ENCODE measurements around the gene DCST1.

The DCST1 gene

DNA sequence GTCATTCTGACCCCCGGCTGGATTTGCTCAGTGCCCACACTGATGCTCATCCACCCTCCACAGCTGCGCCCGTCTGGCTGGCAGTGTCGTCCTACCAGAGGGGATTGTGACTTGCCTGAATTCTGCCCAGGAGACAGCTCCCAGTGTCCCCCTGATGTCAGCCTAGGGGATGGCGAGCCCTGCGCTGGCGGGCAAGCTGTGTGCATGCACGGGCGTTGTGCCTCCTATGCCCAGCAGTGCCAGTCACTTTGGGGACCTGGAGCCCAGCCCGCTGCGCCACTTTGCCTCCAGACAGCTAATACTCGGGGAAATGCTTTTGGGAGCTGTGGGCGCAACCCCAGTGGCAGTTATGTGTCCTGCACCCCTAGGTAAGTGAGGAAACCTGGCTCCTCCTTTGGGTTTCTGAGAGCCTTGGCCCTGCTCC lies 24.2 kb downstream of the DCST1 start:
- no peak for DNase-seq

DNA sequence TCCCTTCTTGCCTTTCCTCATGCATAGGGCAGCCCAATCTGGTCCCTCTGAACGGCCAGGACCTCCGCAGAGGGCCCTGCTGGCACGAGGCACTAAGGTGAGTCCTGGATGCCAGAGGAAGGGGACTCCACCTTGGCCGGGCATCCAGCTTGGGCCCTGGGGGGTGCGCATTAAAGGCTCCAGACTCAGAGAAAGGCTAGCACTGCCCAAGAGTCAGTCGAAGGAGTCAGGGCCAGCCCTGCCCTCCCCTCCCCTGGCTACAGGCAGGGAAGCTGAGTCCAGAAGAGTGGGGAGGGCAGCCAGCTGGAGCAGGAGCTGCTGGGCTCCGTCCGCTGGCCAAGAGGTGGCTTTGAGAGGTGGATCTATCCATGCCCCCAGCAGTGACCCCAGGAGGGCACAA lies 27.1 kb downstream of the DCST1 start:
- no peak for DNase-seq

DNA sequence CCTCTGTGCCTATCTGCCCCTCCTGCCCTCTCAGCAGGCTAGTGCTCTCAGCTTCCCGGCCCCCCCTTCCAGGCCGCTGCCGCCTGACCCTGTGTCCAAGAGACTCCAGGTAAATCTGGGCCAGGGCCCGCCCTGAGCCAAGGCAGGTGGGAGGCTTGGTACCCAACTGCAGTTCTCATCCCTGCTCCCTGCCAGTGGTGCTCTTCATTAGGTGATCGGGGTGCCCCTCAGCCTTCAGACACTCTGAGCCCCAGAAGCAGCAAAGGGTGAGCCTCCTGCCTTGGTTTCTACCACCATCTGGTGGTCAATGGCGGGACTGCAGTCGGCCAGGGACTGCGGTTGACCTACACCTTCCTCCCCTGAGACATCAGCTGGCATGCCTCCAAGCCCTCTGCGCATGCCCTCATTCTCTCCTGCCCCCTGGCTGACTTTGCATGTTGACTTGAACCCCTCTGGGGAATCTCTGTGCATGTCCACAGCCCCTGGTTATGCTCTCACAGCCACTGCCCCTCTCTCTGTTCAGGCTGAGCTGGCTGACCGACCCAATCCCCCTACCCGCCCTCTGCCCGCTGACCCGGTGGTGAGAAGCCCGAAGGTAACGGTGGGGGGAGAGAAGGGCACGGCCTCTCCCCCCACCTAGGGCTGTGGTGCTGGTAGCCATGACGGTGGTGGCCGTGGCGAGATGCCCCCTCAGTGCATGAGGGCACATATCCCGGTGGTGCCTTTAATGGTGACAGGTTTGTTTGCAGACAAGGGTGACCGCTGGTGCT lies 27.9 kb downstream of the DCST1 start:
- DNase-seq = peak; percentile 54

DNA sequence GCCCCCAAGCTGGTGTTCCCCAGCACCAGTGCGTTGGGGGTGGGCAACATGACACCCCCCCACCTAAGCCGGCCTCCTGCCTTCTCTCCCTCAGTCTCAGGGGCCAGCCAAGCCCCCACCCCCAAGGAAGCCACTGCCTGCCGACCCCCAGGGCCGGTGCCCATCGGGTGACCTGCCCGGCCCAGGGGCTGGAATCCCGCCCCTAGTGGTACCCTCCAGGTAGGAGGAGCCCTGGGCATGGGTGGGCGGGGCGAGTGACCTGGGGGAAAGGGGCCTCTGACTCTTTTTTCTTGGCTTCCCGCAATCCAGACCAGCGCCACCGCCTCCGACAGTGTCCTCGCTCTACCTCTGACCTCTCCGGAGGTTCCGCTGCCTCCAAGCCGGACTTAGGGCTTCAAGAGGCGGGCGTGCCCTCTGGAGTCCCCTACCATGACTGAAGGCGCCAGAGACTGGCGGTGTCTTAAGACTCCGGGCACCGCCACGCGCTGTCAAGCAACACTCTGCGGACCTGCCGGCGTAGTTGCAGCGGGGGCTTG lies 28.6 kb downstream of the DCST1 start:
- no peak for DNase-seq

DNA sequence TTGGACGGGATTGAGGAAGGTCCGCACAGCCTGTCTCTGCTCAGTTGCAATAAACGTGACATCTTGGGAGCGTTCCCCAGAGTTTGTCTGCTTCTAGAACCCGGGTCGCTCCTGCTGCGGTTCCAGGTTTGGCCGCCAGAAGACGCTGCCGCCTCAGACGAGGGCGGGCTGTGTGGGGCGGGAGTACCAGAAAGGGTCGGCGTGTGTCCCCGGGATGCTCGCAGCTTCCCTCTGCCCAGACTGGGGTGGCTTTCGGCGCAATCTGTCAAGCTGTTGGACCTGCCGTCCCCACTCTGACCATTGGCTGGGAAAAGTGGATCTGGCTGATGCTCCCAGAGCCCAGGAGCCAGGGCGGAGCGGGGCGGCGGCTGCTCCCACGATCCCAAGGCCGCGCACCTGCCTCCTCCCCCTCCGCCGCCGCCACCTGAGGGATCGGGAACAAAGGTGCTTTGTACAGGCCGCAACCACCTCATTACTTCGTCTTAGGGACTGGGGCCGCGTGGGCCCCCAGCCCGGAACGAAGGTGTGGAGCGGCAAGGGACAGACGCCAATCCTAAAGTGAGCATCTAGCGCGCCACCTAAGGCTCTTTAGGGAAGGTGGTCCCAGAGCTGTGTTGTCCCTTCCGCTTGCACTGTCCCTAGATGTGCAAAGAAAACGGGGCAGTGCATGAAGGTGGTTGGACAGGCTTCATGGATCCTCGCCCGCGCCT lies 29.2 kb downstream of the DCST1 start:
- no peak for DNase-seq

DNA sequence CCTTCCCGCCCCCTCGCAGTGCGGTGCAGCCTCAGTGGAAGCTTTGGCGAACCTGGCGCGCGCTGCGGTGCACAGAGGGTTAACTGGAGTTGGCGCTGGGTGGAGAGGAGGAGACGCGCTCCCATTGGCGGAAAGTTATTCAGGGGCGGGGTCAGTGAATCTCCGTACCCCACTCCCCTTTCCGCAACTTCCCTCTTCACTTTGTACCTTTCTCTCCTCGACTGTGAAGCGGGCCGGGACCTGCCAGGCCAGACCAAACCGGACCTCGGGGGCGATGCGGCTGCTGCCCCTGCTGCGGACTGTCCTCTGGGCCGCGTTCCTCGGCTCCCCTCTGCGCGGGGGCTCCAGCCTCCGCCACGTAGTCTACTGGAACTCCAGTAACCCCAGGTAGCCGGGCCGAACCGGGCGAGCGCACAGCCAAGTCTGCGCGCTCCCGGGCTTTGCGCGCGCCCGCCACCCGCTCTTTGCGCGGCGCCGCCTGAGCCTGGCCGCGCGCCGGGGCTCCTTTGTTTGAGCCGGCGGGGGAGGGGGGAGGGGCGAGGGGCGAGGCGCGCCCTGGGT lies 30.0 kb downstream of the DCST1 start, which contains the start of gene EFNA4:
Gene EFNA4 (plus strand): TSS at position 191 of the 561 bp plus-strand sequence. CDS start 84 bp downstream, at position 275.
- DNase-seq = peak; percentile 34

DNA sequence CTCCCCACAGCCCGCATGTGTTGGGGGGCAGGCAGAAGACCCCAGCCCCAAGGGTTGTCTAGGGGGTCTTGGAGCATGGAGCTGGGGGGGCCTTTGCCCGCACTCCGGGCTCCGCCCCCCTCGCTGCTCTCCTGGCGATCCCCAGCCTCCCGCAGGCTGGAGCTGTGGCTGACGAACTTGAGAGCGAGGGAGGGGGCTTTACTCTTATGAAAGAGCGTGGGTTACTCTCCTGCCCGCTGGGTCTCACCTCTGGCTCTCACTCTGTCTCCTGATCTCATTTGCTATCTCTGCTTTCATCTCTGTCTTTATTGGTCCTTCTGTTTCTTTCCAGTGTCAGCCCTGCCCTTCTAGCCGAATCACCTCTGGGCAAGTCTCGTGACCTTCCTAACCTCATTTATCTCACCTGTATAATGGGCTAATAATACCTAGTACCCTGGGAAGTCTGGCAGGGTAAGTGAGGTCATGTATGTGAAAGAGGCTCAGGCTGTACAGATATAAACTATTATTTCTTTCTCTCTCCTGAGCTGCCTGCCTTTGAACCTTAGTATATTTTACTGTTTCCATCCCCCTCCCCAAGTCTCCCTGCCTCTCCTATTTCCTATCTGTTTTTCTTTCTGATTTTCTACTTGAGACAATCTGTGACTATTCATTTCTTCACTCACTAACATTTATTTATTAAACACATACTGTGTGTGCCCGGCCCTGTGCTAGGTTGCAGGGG lies 30.6 kb downstream of the DCST1 start:
- no peak for DNase-seq

DNA sequence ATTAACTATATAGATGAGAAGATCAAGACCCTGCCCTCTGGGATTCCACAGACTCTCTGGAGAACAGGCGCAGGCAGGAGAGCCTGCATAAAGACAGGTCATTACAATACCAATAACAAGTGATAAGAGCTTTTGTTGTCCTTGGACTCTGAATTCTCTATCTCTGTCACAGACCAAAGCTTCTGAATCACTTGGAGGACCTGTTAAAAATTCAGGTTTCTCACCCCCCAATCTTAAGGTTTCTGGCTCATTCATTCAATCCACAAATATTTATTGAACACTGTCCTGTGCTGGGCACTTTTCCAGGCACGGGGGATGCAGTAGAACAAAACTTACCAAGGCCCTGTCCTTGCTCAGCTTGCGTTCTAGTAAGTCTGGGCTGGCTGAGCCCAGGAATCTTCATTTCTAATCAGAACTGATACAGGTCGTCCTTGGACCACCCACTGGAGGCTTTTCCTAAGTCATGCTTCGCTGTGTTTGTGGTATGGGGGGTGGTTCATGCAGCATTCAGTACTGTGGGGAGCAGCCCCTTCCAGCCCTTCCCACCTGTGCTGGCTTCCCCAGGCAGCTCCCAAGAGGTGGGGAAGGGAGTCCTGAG lies 31.3 kb downstream of the DCST1 start:
- no peak for DNase-seq

DNA sequence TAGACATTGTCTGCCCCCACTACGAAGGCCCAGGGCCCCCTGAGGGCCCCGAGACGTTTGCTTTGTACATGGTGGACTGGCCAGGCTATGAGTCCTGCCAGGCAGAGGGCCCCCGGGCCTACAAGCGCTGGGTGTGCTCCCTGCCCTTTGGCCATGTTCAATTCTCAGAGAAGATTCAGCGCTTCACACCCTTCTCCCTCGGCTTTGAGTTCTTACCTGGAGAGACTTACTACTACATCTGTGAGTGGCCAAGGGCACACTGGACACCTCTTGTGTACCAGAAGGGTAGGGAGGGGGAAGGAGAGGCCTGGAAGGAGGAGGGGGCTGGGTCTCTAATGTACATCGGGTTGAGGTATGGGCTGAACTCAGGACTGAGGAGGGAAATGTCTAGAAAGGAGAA lies 33.2 kb downstream of the DCST1 start:
- DNase-seq = no peak

DNA sequence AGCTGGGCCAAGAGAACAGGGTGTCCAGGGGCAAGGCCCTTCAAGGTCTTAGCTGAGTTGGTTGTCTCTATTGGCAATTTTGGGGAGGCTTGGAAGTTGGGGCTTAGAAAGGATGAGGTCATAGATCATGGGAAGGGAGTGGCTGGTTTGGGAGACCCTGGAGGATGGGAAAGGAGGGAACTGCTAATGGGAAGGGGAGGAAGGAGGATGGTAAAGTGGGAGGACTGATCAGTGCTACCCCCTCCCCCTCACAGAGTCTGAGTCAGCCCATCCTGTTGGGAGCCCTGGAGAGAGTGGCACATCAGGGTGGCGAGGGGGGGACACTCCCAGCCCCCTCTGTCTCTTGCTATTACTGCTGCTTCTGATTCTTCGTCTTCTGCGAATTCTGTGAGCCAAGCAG lies 35.0 kb downstream of the DCST1 start:
- no peak for DNase-seq

DNA sequence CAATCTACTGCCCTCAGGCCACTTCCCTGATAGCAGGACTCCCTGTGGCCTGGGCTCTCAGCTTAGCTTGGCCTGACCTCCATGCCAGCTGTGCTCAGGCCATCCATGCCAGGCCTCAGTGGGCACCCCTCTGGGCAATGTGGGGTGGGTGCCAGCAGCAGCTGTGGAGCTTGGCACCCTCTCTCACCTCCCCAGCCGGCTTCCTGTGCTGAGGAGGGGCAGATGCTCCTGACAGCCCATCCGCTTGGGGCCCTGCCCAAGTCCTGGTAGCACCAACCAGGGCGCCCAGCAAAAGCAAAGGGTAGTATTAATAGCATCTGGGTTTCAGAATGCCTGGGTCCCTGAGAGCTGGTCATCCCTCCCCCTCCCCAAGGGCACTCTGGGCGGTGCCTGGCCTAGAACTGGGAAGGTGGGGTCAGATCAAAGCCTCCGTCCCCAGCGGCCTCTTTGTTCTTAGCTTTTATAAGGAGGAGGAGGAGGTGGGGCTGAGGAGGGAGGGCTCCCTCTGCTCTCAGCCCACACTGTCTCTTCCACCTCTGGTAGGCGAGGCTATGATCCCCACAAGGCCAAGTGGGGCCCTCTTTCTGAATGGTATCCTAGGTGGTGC lies 36.0 kb downstream of the DCST1 start:
- DNase-seq = no peak

DNA sequence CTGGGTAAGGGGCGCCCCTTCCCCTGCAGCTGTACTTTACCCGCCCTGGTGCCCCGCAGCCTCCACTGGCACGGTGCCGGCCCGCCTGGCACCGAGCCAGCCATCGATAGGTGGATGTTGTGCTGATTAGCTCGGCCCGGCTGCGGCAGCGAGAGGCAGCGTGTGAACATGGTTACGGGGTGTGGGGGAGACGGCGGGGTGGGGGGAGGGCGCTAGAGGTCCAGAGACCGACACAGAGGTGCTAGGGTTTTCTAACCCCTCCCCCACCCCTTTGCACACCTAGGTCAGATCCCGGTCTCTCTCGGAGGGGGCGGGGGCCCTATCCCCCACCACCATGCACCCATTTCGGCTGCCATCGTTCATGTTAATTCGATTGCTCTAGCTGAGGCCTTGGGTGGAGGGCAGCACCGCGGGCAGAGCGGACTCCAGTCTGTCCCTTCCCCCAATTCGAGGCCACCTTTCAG lies 36.6 kb downstream of the DCST1 start:
- no peak for DNase-seq

DNA sequence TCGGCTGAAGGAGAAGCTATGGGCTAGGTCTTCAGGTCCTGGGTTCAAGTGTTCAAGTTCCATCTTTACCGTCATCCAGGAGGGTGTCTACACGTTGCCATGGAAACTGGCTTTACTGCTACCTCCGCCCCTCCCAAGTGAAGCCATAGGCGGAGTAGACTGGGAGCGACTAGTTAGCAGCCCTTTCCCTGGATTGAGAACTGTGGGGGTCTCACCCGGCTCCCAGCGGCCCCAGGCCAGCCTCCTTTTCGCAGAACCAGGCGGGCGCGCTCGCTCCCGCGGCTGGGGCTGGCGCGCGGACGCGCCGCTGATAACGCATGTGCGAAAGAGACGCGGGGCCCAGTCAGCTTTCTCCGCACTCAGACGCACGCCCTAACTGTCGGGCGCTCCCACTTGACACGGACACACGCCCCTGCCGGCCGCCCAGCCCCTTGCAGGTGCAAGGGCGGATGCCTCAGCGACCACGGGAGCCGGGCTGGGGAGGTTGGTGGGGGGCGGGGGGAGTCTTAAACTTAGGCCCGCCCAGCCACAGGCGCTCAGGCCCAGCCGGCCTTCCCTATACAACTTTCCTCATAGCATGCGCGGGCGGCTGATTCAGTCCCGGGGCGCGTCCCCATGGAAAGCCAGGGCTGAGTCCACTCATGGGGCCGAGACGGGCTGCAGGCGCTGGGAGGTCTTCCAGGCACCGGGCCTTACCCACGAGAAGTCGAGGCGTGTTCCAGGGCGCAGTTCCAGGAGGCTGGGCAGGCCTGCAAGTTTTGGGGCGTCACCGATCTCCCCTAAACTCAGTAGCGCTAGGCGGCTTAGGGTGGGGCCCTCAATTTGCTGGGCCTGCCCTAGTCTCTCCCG lies 37.3 kb downstream of the DCST1 start:
- DNase-seq = peak; percentile 24

DNA sequence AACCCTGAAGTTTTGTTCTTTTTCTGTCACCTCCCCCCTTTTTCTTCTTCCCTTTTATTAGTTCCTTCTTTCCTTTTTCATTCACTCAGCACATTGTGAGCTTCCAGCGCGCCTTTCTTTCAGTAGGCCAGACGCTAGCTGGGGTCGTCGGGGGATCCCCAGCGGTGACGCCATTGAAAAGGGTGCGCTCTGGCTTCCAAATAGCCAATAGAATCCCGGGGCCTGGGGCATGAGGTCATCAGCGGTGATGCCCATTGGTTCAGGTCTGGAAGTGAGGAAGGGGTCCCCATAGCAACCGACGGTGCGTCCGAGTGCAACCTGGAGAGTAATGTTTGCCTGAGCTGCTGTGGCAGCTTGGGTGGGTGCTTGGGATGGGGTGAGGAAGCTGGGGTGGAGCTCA lies 38.1 kb downstream of the DCST1 start:
- no peak for DNase-seq

DNA sequence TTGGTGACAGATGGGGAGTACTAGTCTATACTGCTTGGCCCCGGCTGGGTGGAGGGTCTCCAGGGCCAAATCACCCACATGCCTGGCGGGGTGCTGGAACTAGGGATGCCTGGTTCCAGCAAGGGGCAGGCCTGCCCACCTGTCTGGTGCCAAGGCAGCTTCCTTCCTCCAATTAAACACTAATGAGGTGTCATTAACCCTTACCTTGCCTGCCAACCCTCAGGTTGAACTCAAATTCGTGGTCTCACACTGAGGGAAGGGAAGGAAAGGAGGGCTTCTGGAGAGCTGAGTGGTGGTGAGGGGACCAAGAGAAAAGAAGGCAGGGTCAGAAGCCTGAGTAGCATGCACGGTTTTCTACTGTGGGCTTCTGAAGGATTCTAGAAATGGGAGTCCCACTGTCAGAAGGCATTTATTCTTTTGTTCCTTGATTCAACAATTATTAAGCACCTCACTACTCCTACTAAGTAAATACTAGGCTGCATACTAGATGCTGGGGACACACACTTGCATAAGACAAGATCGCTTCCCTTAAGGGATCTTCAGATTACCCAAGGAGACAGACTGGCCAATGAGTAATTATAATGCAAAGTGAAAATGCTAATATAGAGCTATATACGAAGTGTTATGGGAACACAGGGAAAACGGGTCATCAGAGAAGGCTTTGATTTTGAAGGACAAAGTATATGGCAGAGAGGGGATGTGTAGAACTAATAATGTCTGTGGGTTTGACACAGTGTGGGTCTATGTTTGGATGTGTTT lies 39.1 kb downstream of the DCST1 start:
- DNase-seq = no peak

DNA sequence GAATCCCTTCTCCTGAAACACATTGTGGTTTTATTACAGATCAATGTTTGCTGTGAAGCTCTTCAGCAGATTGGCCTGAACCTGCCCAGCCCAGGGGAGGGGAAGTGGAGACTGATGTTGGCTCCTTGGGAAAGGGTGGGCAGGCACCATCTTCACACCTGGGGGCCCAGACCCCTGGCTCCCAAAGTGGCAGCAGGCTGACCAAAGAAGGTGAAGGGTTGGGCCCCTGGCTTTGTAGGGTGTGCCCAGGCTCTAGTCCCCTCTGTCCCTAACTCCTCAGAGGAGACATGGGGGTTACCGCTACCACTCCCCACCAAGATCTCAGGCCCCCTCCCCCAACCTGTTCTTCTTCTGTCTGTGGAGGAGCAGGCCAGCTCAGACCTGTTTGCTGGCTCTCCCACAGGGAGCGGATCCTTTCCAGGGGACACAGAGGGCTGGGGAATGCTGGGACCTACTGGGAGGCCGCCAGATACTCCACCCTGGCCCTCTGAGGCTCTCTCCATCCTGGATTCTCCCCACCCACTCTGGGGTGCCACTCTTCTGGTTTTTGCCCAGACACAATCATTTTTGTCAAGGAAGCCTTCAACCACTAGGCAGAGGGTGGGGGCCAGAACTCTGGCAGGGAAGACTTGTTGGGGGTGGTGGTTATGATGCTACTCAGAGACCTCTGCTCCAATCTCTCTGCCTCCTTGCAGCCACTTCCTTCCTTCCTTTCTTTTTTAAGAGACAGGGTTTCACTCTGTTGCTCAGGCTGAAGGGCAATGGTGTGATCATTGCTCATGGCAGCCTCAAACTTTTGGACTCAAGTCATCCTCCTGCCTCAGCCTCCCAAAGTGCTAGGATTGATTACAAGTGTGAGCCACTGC lies 40.0 kb downstream of the DCST1 start:
- DNase-seq = no peak

DNA sequence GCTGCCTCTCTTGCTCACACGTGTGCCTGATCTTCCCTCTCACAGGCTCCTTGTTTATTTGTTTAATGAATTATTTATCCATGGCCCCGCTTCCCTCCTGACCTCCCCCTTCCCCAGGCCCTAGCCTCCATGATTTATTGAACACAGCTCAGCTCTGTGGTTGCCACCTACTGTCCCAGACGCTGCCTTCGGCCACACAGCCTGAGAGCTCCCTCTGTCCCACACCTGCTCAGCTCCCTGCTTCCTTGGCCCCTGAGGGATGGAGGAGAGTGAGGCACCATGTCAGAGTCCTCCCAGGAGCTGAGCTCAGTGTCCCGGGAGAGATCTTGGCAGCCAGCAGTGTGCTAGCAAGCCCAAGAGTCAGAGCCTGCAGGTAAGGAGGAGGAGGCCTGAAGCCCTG lies 41.9 kb downstream of the DCST1 start:
- DNase-seq = no peak

DNA sequence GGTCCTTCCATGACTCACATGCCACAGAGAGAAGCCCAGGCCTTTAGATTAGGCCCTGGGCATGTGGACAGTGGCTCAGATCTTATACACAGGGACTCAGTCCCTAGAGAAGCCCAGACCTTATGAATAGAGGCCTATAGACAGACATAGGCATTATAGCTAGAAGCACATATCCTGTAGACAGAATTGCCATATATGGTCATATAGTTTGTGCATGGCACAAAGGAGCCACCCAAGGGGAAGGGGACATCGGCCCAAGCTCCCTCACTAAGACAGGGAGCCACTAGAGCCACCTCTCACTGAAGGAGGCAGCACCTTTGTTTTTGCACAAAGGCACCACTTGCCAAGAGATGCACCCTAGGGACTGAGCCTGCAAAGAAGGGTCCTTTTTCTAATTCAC lies 42.7 kb downstream of the DCST1 start:
- DNase-seq = no peak

DNA sequence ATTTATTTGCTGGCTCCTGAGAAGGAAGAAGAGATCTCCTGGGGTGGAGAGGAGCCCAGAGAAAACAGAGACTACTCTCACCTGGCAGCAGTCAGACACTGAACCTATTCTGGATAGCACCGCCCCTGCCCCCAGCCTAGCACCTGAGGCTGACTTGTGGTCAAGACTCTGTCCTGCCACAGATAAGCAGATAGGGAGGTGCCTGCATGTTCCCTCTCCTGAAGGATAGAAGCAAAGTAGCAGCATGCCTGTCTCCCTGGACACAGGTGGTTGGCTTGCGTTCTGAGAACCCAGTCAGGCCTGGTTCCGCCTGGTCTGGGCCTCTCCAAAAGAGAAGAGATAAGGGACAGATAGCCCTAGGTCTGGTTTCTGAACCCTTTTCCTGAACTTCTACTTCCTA lies 43.7 kb downstream of the DCST1 start:
- DNase-seq = no peak

Measured in GOT3 (cell line).